HG02588 (cell line): Measurements from ENCODE around the gene SYNM.

Source experiments
- ATAC-seq: cut with Tn5 transposase; IDR thresholded peaks from one replicate; pipeline ENCODE4 v1.9.1; 2021; ENCODE audit warnings: mild to moderate bottlenecking, moderate library complexity; ENCODE audit not compliant: unreplicated experiment

SYNM gene

GRCh38 chr15:99135194-99135593 is 30.3 kb downstream of the SYNM start:
- ATAC-seq = no peak

GRCh38 chr15:99137111-99137546 is 32.2 kb downstream of the SYNM start:
- no peak for ATAC-seq

GRCh38 chr15:99137877-99138276 is 33.0 kb downstream of the SYNM start:
- no peak for ATAC-seq

- no peak for ATAC-seq
Observed at GRCh38 chr15:99138491-99138982, 33.7 kb downstream of the SYNM start.

- no peak for ATAC-seq
Observed at GRCh38 chr15:99139276-99139675, 34.4 kb downstream of the SYNM start.

- ATAC-seq = no peak
Observed at GRCh38 chr15:99140590-99140989, 35.7 kb downstream of the SYNM start.

GRCh38 chr15:99141943-99142342 is 37.1 kb downstream of the SYNM start:
- no peak for ATAC-seq

- no peak for ATAC-seq
Observed at GRCh38 chr15:99142562-99142961, 37.7 kb downstream of the SYNM start.

- ATAC-seq = no peak
Observed at GRCh38 chr15:99143242-99143641, 38.4 kb downstream of the SYNM start.

GRCh38 chr15:99143655-99144610 is 39.1 kb downstream of the SYNM start:
- no peak for ATAC-seq

GRCh38 chr15:99145005-99145404 is 40.1 kb downstream of the SYNM start:
- no peak for ATAC-seq

- ATAC-seq = no peak
Observed at GRCh38 chr15:99145778-99146177, 40.9 kb downstream of the SYNM start.

- no peak for ATAC-seq
Observed at GRCh38 chr15:99146661-99147060, 41.8 kb downstream of the SYNM start.

- no peak for ATAC-seq
Observed at GRCh38 chr15:99148851-99149276, 44.0 kb downstream of the SYNM start.

GRCh38 chr15:99149366-99149765 is 44.5 kb downstream of the SYNM start:
- no peak for ATAC-seq

- no peak for ATAC-seq
Observed at GRCh38 chr15:99151156-99151555, 46.3 kb downstream of the SYNM start.

GRCh38 chr15:99153026-99153535 is 48.2 kb downstream of the SYNM start:
- no peak for ATAC-seq

GRCh38 chr15:99154271-99154670 is 49.4 kb downstream of the SYNM start:
- ATAC-seq = no peak

GRCh38 chr15:99155961-99156443 is 51.1 kb downstream of the SYNM start:
- no peak for ATAC-seq

GRCh38 chr15:99157456-99157855 is 52.6 kb downstream of the SYNM start:
- ATAC-seq = no peak

GRCh38 chr15:99158626-99159412 is 53.9 kb downstream of the SYNM start:
- ATAC-seq = no peak
